ENCODE data around the gene MDP1. TPM values are rescaled to one million over a fixed set of nuclear protein-coding genes. Genes with fewer than 3 reads are reported as not detected.
A peak's percentile ranks its signal among the peaks of the same experiment; 100 is the strongest.

Gene MDP1
- polyA plus RNA-seq, 1 experiment, result 19.3 TPM

DNA sequence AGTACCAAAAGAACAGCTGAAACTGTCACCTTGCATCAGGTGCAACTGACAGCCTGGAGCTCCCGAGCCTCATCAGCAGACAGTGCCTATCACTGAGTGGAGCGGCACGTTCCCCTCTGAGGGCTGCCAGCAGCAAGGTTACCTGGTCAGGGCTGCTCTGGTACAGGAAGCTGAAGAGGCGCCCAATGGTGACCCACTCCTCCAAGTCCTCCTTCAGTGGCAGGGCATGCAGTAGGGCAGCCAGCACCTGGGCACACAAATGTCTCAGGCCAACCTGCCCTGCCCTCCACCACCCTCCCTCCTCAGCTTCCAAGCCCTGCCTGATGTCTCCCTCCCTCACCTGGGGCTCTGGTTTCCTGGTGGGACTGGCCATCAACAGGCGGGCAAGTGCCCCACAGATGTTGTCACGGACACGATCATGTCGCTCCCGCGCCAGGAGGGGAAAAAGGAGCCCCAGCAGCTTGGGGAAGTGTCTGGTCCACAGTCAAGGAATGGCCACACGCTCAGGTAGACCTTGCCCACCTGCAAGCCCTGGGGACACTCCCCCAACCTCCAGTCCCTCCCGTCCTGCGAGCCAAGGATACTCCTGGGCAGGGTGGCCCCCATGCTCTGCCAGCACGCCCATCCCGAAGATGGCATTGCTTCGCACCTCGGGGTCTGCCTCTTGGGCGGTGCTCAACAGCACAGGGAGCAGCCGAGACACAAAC is 34.3 kb downstream of the MDP1 start:
- no peak for DNase-seq (ENCODE audit: low read depth)
- H3K36me3 ChIP-seq (ENCODE audit: control insufficient read depth, insufficient read depth, low read length), result peaks cover 60% of the 10 kb centered on the region
- H3K4me3 ChIP-seq (ENCODE audit: low read depth, low read length), result no peak overlapping the region
- no peaks in the 10 kb centered on the region for H3K27me3 ChIP-seq (ENCODE audit: control insufficient read depth, insufficient read depth, low read length)
- CTCF ChIA-PET, result interaction anchor here (3.1 kb wide), 1 partner anchor 20 kb away, joined by 14 read pairs; the partner anchor contains the start of gene IRF9
- TF ChIP-seq, protein P1, sequence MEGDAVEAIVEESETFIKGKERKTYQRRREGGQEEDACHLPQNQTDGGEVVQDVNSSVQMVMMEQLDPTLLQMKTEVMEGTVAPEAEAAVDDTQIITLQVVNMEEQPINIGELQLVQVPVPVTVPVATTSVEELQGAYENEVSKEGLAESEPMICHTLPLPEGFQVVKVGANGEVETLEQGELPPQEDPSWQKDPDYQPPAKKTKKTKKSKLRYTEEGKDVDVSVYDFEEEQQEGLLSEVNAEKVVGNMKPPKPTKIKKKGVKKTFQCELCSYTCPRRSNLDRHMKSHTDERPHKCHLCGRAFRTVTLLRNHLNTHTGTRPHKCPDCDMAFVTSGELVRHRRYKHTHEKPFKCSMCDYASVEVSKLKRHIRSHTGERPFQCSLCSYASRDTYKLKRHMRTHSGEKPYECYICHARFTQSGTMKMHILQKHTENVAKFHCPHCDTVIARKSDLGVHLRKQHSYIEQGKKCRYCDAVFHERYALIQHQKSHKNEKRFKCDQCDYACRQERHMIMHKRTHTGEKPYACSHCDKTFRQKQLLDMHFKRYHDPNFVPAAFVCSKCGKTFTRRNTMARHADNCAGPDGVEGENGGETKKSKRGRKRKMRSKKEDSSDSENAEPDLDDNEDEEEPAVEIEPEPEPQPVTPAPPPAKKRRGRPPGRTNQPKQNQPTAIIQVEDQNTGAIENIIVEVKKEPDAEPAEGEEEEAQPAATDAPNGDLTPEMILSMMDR (IDR thresholded peaks at IDR 0.05; ENCODE audit: insufficient read depth, low read depth, low read length), result no peak
- POLR2A ChIA-PET, result interaction anchor here (0.6 kb wide), 1 partner anchor 12 kb away, joined by 3 read pairs; no protein-coding TSS in a partner anchor

DNA sequence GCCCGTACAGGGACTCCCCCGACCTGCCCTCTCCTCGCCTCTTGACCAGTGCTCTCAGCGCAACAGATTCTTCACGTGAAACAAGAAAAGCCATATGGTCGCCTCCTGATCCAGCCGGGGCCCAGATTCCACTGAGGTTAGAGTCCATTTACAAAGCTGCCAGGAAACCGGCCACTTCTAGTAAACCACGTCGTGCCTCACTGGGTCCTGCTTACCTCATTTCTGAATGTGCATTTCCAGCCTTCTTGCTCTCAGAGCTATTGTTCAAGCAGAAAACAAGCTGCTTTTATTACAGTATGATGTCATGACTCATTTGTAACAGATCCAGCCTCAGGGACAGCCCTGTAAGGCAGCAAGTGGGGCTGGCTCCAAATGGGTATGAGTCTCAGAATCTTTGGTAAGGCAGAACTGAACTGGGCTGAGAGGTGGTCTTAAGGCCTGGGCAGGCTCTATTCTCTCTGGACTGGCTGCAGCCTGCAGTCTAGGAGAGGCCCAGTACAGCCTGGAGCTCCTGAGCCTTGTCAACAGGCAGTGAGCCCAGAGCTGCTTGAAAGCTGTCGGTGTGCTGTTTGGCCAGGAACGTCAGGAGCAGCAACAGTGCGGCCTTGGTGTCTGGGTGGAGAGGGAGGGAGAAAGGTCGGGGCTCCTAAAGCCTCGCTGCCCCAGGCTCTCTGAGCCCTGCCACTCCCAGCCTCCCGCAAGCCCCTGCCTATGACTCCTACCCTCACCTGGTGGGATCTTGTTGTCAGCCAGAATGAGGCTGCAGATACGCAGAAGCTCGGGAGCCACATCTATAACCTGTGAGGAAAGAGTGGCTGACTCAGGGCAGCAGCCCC is 35.7 kb downstream of the MDP1 start:
- TF ChIP-seq, protein P1 (IDR thresholded peaks at IDR 0.05; ENCODE audit: insufficient read depth, low read depth, low read length), result no peak
- ChIA-PET POLR2A (interaction anchor here (0.6 to 1.4 kb wide), 2 partner anchors 19 to 44 kb away, joined by 3 to 5 read pairs; partner anchors contain the start of gene IRF9), CTCF (interaction anchor here (1.3 to 3.1 kb wide), 6 partner anchors 8 to 128 kb away, joined by 3 to 14 read pairs (median 4); partner anchors contain the start of genes CIDEB, IPO4, IRF9 and TINF2)
- Histone ChIP-seq H3K4me3 (ENCODE audit: low read depth, low read length) (no peak overlapping the region), H3K27me3 (ENCODE audit: control insufficient read depth, insufficient read depth, low read length) (no peaks in the 10 kb centered on the region), H3K36me3 (ENCODE audit: control insufficient read depth, insufficient read depth, low read length) (peaks cover 53% of the 10 kb centered on the region)
- peak; percentile 84 for DNase-seq (ENCODE audit: low read depth)

DNA sequence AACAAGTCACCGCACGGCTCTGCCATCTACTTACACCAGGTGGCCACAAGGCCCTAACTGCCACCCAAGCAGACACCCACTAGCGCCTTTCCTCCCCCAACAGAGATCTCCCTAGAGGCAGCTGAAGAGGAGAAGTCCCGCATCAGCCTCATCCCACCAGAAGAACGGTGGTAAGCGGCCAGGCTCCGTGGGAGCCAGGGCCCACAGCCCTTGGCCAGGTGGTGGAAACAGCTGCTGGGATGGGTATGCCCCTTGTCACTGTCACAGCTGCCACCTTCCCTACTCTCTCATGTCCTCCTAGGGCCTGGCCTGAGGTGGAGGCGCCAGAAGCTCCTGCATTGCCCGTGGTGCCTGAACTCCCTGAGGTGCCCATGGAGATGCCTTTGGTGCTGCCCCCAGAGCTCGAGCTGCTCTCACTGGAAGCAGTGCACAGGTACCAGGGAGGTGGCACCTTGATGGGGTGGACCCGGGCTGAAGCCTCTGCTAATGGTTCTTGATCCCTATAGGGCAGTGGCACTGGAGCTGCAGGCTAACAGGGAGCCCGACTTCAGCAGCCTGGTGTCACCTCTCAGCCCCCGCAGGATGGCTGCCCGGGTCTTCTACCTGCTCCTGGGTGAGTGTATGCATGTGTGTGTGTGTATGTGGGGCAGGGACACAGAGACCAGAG is 36.4 kb downstream of the MDP1 start:
- H3K27me3 ChIP-seq (ENCODE audit: control insufficient read depth, insufficient read depth, low read length), result no peaks in the 10 kb centered on the region
- ChIA-PET CTCF (interaction anchor here (0.8 to 3.1 kb wide), 8 partner anchors 9 to 130 kb away, joined by 3 to 14 read pairs (median 3); partner anchors contain the start of genes CIDEB, IPO4, IRF9 and PSME2), POLR2A (interaction anchor here (0.6 to 1.4 kb wide), 2 partner anchors 18 to 619 kb away, joined by 4 to 5 read pairs; partner anchors contain the start of gene IRF9)
- TF ChIP-seq, protein P1 (IDR thresholded peaks at IDR 0.05; ENCODE audit: insufficient read depth, low read depth, low read length), result no peak
- peaks cover 48% of the 10 kb centered on the region for H3K36me3 ChIP-seq (ENCODE audit: control insufficient read depth, insufficient read depth, low read length)
- no peak overlapping the region for H3K4me3 ChIP-seq (ENCODE audit: low read depth, low read length)
- no peak for DNase-seq (ENCODE audit: low read depth)

GRCh38 chr14:24178399-24179178 is 37.3 kb downstream of the MDP1 start:
- TF ChIP-seq, protein P1 (IDR thresholded peaks at IDR 0.05; ENCODE audit: insufficient read depth, low read depth, low read length), result no peak
- no peaks in the 10 kb centered on the region for H3K27me3 ChIP-seq (ENCODE audit: control insufficient read depth, insufficient read depth, low read length)
- peaks cover 44% of the 10 kb centered on the region for H3K36me3 ChIP-seq (ENCODE audit: control insufficient read depth, insufficient read depth, low read length)
- ChIA-PET POLR2A (interaction anchor here (0.6 kb wide), 1 partner anchor 618 kb away, joined by 4 read pairs; no protein-coding TSS in a partner anchor), CTCF (interaction anchor here (0.8 to 3.1 kb wide), 6 partner anchors 9 to 131 kb away, joined by 3 to 14 read pairs (median 4); partner anchors contain the start of genes CIDEB, IRF9, PSME2 and TINF2)
- no peak overlapping the region for H3K4me3 ChIP-seq (ENCODE audit: low read depth, low read length)
- no peak for DNase-seq (ENCODE audit: low read depth)
